Mucosa of descending colon (tissue), 3 donors: ENCODE results near the gene PPP3CB. TPM values are rescaled to one million over a fixed set of nuclear protein-coding genes. Genes with fewer than 3 reads are reported as not detected.

Source experiments
- ATAC-seq: fragments of 200-7000 bp; cut with Tn5 transposase; one replicate; pipeline ENCODE4 v1.9.1; 2020; ENCODE audit warnings: mild to moderate bottlenecking, moderate library complexity
- DNase-seq, 3 donors: peaks; one replicate each; pipeline ENCODE4 v3.0.0-alpha.2; 2020
- H3K36me3 ChIP-seq: fragments of 200-600 bp; one replicate; pipeline ENCODE4 v1.8.0; 2021; ENCODE audit warnings: low read depth, mild to moderate bottlenecking
- H3K4me1 ChIP-seq: fragments of 200-600 bp; one replicate; pipeline ENCODE4 v1.8.0; 2021; ENCODE audit warnings: low read depth, mild to moderate bottlenecking
- H3K4me3 ChIP-seq: fragments of 200-600 bp; one replicate; pipeline ENCODE4 v1.8.0; 2021; ENCODE audit warnings: mild to moderate bottlenecking
- H3K9me3 ChIP-seq: fragments of 200-600 bp; one replicate; pipeline ENCODE4 v1.8.0; 2021; ENCODE audit warnings: mild to moderate bottlenecking
- intact Hi-C, 2 donors: fragments of 100-400 bp; cut with DNase I in 1 of 2; cut with micrococcal nuclease in 1 of 2; formaldehyde crosslinking; loops; one replicate each; pipeline versions ENCODE4 v1.11.0 to v1.11.1; 2022; cut with DNase I, micrococcal nuclease
- total RNA-seq, 3 donors: library from RNA; stranded (reverse); fragmentation: NEBNext Ultra II Directional in 2 of 3; extraction: Animal tissue kit (Norgen Biotek cat#: 25700) in 2 of 3; gene quantifications; one replicate each; pipeline versions ENCODE4 v1.2.1 to v1.2.4, GENCODE V29; 2021 to 2023
- TF ChIP-seq, protein P1 (sequence below): fragments of 200-600 bp; IDR thresholded peaks from one replicate; pipeline ENCODE4 v1.8.0; 2022; ENCODE audit warnings: antibody characterized with exemption, mild to moderate bottlenecking
- donor health status: DM: no; HTN: no; CAD: no; lungs with moderate emphysema.
- donor health status: DM: no; HTN: no; CAD: no.
- donor health status: DM: no; HTN: yes; CAD: no.

The PPP3CB gene
- total RNA-seq, 3 donors from 2014 or later = 25.8 to 79.6 (median 27.3) TPM

DNA sequence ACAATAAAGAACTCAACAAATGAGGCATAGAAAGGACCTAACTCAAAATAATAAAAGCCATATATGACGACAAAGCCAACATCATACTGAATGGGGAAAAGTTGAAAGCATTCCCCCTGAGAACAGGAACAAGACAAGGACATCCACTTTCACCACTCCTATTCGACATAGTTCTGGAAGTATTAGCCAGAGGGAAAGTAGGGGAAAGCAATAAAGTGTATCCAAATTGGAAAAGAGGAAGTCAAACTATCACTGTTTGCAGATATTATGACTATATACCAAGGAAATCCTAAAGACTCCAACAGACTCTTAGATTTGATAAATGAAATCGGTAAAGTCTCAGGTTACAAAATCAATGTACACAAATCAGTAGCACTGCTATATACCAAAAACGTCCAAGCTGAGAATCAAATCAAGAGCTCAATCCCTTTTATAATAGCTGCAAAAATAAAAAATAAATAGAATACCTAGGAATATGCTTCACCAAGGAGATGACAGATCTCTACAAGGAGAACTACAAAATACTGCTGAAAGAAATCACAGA is 86.8 kb downstream of the PPP3CB start:
- intact Hi-C loops = no loop called here
- Histone ChIP-seq H3K36me3 (no peaks in the 10 kb centered on the region), H3K4me3 (no peak overlapping the region), H3K9me3 (no peaks in the 10 kb centered on the region), H3K4me1 (peaks cover 9% of the 10 kb centered on the region)
- TF ChIP-seq, protein P1, sequence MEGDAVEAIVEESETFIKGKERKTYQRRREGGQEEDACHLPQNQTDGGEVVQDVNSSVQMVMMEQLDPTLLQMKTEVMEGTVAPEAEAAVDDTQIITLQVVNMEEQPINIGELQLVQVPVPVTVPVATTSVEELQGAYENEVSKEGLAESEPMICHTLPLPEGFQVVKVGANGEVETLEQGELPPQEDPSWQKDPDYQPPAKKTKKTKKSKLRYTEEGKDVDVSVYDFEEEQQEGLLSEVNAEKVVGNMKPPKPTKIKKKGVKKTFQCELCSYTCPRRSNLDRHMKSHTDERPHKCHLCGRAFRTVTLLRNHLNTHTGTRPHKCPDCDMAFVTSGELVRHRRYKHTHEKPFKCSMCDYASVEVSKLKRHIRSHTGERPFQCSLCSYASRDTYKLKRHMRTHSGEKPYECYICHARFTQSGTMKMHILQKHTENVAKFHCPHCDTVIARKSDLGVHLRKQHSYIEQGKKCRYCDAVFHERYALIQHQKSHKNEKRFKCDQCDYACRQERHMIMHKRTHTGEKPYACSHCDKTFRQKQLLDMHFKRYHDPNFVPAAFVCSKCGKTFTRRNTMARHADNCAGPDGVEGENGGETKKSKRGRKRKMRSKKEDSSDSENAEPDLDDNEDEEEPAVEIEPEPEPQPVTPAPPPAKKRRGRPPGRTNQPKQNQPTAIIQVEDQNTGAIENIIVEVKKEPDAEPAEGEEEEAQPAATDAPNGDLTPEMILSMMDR = no peak
- DNase-seq = no peak
- ATAC-seq = no peak

DNA sequence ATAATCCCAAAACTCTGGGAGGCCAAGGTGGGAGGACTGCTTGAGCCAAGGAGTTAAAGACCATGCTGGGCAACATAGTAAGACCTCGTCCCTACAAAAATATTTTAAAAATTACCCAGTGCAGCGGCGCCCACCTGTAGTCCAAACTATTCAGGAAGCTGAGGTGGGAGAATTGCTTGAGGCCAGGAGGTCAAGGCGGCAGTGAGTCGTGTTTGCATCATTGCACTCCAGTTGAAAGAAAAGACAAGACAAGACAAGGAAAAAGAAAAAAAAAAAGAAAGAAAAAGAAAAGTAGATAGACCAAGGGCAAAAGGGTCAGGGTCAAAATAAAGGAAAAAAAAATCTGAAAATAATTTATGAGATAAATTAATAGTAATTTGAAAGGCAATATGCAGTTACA is 87.8 kb downstream of the PPP3CB start:
- H3K4me1 ChIP-seq = peaks cover 9% of the 10 kb centered on the region
- H3K4me3 ChIP-seq = no peak overlapping the region
- no peak for ATAC-seq
- no peak for DNase-seq
- intact Hi-C loops = no loop called here
- TF ChIP-seq, protein P1 = no peak
- H3K9me3 ChIP-seq = no peaks in the 10 kb centered on the region
- H3K36me3 ChIP-seq = no peaks in the 10 kb centered on the region

DNA sequence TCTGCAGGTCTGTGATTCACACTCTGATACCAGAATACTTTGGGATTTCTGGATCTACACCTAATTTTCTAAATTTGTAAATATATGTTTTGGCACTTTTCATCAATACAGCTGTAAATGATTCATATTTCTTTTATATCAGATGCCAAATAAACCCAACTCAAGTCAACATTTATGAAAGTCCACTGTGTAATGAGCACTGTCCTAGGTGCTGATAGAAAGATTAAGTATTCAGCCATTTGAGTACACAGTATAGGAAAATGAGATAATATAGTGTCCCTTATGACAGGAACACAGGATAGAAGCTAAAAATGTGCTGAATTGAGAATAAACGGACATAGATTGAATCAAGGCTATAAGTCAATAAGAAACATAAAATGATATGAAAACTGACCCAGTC is 88.3 kb downstream of the PPP3CB start:
- H3K36me3 ChIP-seq = no peaks in the 10 kb centered on the region
- H3K9me3 ChIP-seq = no peaks in the 10 kb centered on the region
- TF ChIP-seq, protein P1 = no peak
- H3K4me1 ChIP-seq = peaks cover 8% of the 10 kb centered on the region
- DNase-seq = no peak
- no peak for ATAC-seq
- no peak overlapping the region for H3K4me3 ChIP-seq
- intact Hi-C loops = no loop called here

DNA sequence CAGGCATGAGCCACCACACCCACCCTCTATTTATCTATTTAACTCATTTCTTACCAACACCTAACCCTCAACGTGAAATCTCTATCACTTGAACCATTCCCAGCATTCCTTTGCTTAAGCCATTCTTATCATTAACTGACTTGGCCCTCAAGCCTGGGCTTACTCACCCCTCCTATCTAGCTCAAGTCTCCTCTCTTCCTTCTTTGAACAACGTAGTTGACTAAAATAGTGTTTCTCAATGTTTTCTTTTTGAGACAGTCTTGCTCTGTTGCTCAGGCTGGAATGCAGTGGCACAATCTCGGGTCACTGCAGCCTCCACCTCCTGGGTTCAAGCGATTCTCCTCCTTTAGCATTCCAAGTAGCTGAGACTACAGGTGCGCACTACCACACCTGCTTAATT is 89.0 kb downstream of the PPP3CB start:
- DNase-seq (no peak), ATAC-seq (no peak)
- H3K4me1 ChIP-seq = peaks cover 2% of the 10 kb centered on the region
- intact Hi-C loops = no loop called here
- no peaks in the 10 kb centered on the region for H3K36me3 ChIP-seq
- H3K9me3 ChIP-seq = no peaks in the 10 kb centered on the region
- TF ChIP-seq, protein P1 = no peak
- H3K4me3 ChIP-seq = no peak overlapping the region

DNA sequence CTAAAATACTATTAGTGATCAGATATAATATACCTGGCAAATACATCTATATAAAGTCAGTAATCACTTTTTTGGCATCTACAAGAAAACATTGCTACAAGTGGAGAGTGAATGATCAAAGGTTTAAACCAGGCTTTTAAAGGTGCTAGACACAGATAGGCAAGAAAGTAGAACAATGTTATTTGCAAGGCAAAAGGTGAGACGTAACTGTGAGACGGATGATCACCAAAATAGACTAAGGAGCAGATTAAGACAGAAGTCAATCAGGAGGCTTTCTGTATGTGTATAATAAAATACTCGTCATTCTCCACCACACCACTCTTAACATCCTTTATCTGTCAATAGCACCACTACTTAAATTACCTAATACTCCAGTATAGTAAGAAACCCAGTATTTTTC is 90.3 kb downstream of the PPP3CB start:
- no peaks in the 10 kb centered on the region for H3K9me3 ChIP-seq
- H3K4me1 ChIP-seq = no peaks in the 10 kb centered on the region
- ATAC-seq (no peak), DNase-seq (no peak)
- H3K4me3 ChIP-seq = no peak overlapping the region
- H3K36me3 ChIP-seq = no peaks in the 10 kb centered on the region
- intact Hi-C loops = no loop called here
- TF ChIP-seq, protein P1 = no peak

DNA sequence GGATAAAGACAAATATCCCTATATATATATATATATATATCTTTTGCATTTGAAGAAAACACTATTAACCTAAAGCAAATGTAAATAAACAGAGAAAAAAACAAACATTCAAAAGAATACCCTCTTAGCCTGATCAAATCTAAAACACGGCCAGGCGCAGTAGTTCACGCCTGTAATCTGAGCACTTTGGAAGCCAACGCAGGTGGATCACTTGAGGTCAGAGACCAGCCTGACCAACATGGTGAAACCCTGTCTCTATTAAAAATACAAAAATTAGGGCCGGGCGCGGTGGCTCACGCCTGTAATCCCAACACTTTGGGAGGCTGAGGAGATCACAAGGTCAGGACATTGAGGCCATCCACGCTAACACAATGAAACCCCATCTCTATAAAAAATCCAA is 91.1 kb downstream of the PPP3CB start:
- TF ChIP-seq, protein P1 = no peak
- Histone ChIP-seq H3K4me1 (no peaks in the 10 kb centered on the region), H3K4me3 (no peak overlapping the region), H3K9me3 (no peaks in the 10 kb centered on the region), H3K36me3 (no peaks in the 10 kb centered on the region)
- intact Hi-C loops = no loop called here
- ATAC-seq = no peak
- DNase-seq = no peak
